ENCODE data around the gene ROBO2.

The ROBO2 gene

DNA sequence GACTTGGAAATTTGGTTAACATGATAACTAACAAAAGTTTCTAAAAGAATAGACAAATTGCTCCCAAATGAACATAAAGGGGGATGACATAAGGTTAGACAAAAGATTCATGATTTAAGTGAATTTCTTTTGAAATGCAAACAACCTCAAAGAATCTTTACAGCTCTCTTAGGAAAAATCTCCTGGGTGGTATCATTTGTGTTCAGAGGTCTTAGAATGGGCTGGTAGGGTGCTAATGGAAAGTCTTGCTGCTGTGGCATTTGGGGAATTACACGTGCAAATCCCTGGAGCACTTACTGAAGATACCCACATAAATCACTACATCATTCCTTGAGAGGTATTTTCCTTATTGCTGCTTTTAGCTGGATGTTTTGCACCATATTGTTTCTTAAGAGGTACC, 14.4 kb upstream of the ROBO2 start:
- H3K4me1 ChIP-seq (ENCODE audit: control extremely low read depth in 1 of 4, control insufficient read depth in 4 of 4, insufficient read depth in 4 of 4, low read length in 3 of 4): no peaks in the 10 kb centered on the region
- no peak overlapping the region for H3K27ac ChIP-seq (ENCODE audit: insufficient read depth in 1 of 2, low read depth in 1 of 2, low read length in 2 of 2, poor library complexity in 1 of 2, severe bottlenecking in 2 of 2)
- no peaks in the 10 kb centered on the region for H3K27me3 ChIP-seq (replicated peaks in 2 of 5; ENCODE audit: control insufficient read depth in 4 of 5, insufficient read depth in 5 of 5, low read length in 4 of 5)
- no CpG with 5 or more reads among the region's 1 CpG for WGBS (ENCODE audit: insufficient coverage)
- ChIA-PET POLR2A (no interaction called here), CTCF (no interaction called here)
- no peak for DNase-seq
- no peak overlapping the region for H3K4me3 ChIP-seq (ENCODE audit: control insufficient read depth in 1 of 7, extremely low read depth in 1 of 7, insufficient read depth in 4 of 7, low read depth in 2 of 7, low read length in 6 of 7)
- no peaks in the 10 kb centered on the region for H3K36me3 ChIP-seq (ENCODE audit: control insufficient read depth in 4 of 4, insufficient read depth in 4 of 4, low read length in 3 of 4)
- no peaks in the 10 kb centered on the region for H3K9me3 ChIP-seq (ENCODE audit: control extremely low read depth in 1 of 5, control insufficient read depth in 4 of 5, insufficient read depth in 2 of 5, low read depth in 1 of 5, low read length in 4 of 5)

GRCh38 chr3:77026904-77027634, 12.8 kb upstream of the ROBO2 start:
- no peaks in the 10 kb centered on the region for H3K9me3 ChIP-seq (ENCODE audit: control extremely low read depth in 1 of 5, control insufficient read depth in 4 of 5, insufficient read depth in 2 of 5, low read depth in 1 of 5, low read length in 4 of 5)
- ChIA-PET CTCF (no interaction called here), POLR2A (no interaction called here)
- no peaks in the 10 kb centered on the region for H3K36me3 ChIP-seq (ENCODE audit: control insufficient read depth in 4 of 4, insufficient read depth in 4 of 4, low read length in 3 of 4)
- DNase-seq: no peak
- WGBS (ENCODE audit: insufficient coverage): 100% methylated on average over 1 of the region's 5 CpGs
- H3K27ac ChIP-seq (ENCODE audit: insufficient read depth in 1 of 2, low read depth in 1 of 2, low read length in 2 of 2, poor library complexity in 1 of 2, severe bottlenecking in 2 of 2): no peak overlapping the region
- H3K4me1 ChIP-seq (ENCODE audit: control extremely low read depth in 1 of 4, control insufficient read depth in 4 of 4, insufficient read depth in 4 of 4, low read length in 3 of 4): no peaks in the 10 kb centered on the region
- H3K27me3 ChIP-seq (replicated peaks in 2 of 5; ENCODE audit: control insufficient read depth in 4 of 5, insufficient read depth in 5 of 5, low read length in 4 of 5): peaks cover 0 to 2% (median 0%) of the 10 kb centered on the region in 5 experiments
- no peak overlapping the region for H3K4me3 ChIP-seq (ENCODE audit: control insufficient read depth in 1 of 7, extremely low read depth in 1 of 7, insufficient read depth in 4 of 7, low read depth in 2 of 7, low read length in 6 of 7)

DNA sequence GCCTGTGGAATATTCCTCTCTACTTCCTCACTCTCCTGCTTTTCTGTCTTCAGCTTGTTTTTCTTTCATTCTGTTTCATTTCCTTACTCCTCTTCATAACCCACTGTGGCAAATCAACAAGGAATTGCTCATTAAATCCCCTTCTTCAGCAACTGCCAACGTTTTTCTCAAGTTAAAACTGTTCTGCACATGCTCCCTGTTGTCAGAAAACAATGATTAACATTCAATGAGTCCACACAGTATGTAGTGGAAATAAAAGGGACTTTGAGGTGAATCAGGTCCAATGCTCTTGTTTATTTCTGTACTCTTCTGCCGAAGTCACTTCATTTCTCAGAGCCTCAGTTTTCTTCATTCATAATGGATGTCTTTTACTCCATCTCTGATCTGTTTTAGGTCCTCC, 11.9 kb upstream of the ROBO2 start:
- H3K4me3 ChIP-seq (ENCODE audit: control insufficient read depth in 1 of 7, extremely low read depth in 1 of 7, insufficient read depth in 4 of 7, low read depth in 2 of 7, low read length in 6 of 7): no peak overlapping the region
- POLR2A ChIA-PET: no interaction called here
- H3K9me3 ChIP-seq (ENCODE audit: control extremely low read depth in 1 of 5, control insufficient read depth in 4 of 5, insufficient read depth in 2 of 5, low read depth in 1 of 5, low read length in 4 of 5): no peaks in the 10 kb centered on the region
- H3K27ac ChIP-seq (ENCODE audit: insufficient read depth in 1 of 2, low read depth in 1 of 2, low read length in 2 of 2, poor library complexity in 1 of 2, severe bottlenecking in 2 of 2): no peak overlapping the region
- WGBS (ENCODE audit: insufficient coverage): no CpG with 5 or more reads among the region's 2 CpGs
- H3K27me3 ChIP-seq (replicated peaks in 2 of 5; ENCODE audit: control insufficient read depth in 4 of 5, insufficient read depth in 5 of 5, low read length in 4 of 5): peaks cover 0 to 3% (median 0%) of the 10 kb centered on the region in 5 experiments
- no peaks in the 10 kb centered on the region for H3K4me1 ChIP-seq (ENCODE audit: control extremely low read depth in 1 of 4, control insufficient read depth in 4 of 4, insufficient read depth in 4 of 4, low read length in 3 of 4)
- CTCF ChIA-PET: no interaction called here
- DNase-seq: no peak
- no peaks in the 10 kb centered on the region for H3K36me3 ChIP-seq (ENCODE audit: control insufficient read depth in 4 of 4, insufficient read depth in 4 of 4, low read length in 3 of 4)

DNA sequence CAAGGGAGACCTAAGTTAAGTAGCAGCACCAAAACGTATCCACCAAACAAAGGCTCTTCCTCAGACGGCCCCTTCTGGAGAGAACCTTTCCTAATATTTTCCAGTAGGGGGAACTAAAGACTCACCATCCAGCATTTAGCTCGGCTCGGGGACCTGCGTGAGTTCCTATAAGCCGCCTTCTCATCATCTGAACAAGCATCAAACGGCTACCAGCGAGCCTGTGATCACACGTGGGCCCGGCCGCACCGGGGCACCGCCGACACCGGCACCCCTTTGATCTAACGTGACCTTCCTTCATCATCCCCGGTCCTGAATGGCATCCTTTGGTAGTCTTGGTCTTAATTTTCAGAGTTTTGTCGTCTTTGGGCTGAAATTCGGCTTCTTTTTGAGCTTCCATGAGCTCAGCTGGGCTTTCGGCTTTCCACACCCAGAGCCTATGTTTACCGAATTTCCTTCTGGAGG, 1.4 kb upstream of the ROBO2 start:
- Histone ChIP-seq H3K27ac (ENCODE audit: insufficient read depth in 1 of 2, low read depth in 1 of 2, low read length in 2 of 2, poor library complexity in 1 of 2, severe bottlenecking in 2 of 2) (no peak overlapping the region), H3K36me3 (ENCODE audit: control insufficient read depth in 4 of 4, insufficient read depth in 4 of 4, low read length in 3 of 4) (no peaks in the 10 kb centered on the region), H3K9me3 (ENCODE audit: control extremely low read depth in 1 of 5, control insufficient read depth in 4 of 5, insufficient read depth in 2 of 5, low read depth in 1 of 5, low read length in 4 of 5) (no peaks in the 10 kb centered on the region), H3K4me1 (ENCODE audit: control extremely low read depth in 1 of 4, control insufficient read depth in 4 of 4, insufficient read depth in 4 of 4, low read length in 3 of 4) (peaks cover 0 to 15% (median 7%) of the 10 kb centered on the region in 4 experiments), H3K27me3 (replicated peaks in 2 of 5; ENCODE audit: control insufficient read depth in 4 of 5, insufficient read depth in 5 of 5, low read length in 4 of 5) (peaks cover 13 to 66% (median 32%) of the 10 kb centered on the region in 5 experiments), H3K4me3 (ENCODE audit: control insufficient read depth in 1 of 7, extremely low read depth in 1 of 7, insufficient read depth in 4 of 7, low read depth in 2 of 7, low read length in 6 of 7) (peak overlapping the region in 2 of 7 experiments; percentile 0 to 42)
- peak; percentile 63 to 82 (median 77) for DNase-seq
- ChIA-PET CTCF (interaction anchor here (0.7 to 2.4 kb wide), 2 partner anchors 218 to 220 kb away, joined by 3 to 12 read pairs; no protein-coding TSS in a partner anchor), POLR2A (interaction anchor here (0.7 kb wide), 1 partner anchor 1993 kb away, joined by 3 read pairs; no protein-coding TSS in a partner anchor)
- WGBS (ENCODE audit: insufficient coverage): 1% methylated on average over 12 of the region's 21 CpGs

DNA sequence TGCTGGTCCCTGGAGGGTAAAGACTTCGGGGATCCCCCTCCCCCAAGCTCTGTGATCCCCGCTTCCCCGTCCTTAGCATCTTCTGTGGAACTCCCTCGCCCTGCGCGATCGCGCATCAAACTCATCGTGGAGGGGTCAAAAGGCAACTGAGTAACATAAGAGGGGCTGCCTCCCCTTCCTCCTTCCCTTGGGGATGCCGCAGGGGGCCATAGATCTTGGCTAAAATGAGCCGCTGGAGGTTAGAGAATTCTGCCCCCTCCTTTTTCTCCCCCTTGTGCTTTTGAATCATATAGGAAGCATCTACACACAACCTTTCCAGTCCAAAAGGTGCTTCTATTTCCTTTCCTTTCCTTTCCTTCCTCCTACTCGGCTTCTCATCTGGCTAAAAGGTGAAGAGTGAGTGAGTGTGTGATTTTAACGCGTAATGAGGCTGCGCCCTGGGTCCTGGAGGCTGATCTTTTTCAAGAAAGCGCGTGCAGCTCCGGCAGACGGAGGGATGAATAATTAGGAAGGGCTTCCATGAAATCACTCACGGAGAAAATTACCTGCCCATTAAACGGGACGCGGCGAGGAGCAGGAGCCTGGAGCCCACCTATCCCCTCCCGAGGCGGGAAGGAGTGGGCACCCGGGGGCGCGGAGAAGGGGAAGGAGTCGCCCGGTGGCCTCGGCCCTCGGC, 831 bp upstream of the ROBO2 start:
- POLR2A ChIA-PET: interaction anchor here (0.7 kb wide), 1 partner anchor 1993 kb away, joined by 3 read pairs; no protein-coding TSS in a partner anchor
- Histone ChIP-seq H3K9me3 (ENCODE audit: control extremely low read depth in 1 of 5, control insufficient read depth in 4 of 5, insufficient read depth in 2 of 5, low read depth in 1 of 5, low read length in 4 of 5) (no peaks in the 10 kb centered on the region), H3K27ac (ENCODE audit: insufficient read depth in 1 of 2, low read depth in 1 of 2, low read length in 2 of 2, poor library complexity in 1 of 2, severe bottlenecking in 2 of 2) (no peak overlapping the region), H3K4me3 (ENCODE audit: control insufficient read depth in 1 of 7, extremely low read depth in 1 of 7, insufficient read depth in 4 of 7, low read depth in 2 of 7, low read length in 6 of 7) (peak overlapping the region in 4 of 7 experiments; percentile 19 to 48 (median 43)), H3K27me3 (replicated peaks in 2 of 5; ENCODE audit: control insufficient read depth in 4 of 5, insufficient read depth in 5 of 5, low read length in 4 of 5) (peaks cover 13 to 66% (median 32%) of the 10 kb centered on the region in 5 experiments), H3K4me1 (ENCODE audit: control extremely low read depth in 1 of 4, control insufficient read depth in 4 of 4, insufficient read depth in 4 of 4, low read length in 3 of 4) (peaks cover 0 to 15% (median 7%) of the 10 kb centered on the region in 4 experiments), H3K36me3 (ENCODE audit: control insufficient read depth in 4 of 4, insufficient read depth in 4 of 4, low read length in 3 of 4) (no peaks in the 10 kb centered on the region)
- CTCF ChIA-PET: interaction anchor here (0.7 to 2.4 kb wide), 2 partner anchors 218 to 220 kb away, joined by 3 to 12 read pairs; no protein-coding TSS in a partner anchor
- 1% methylated on average over 30 of the region's 33 CpGs for WGBS (ENCODE audit: insufficient coverage)
- peak in 2 of 3 donors; percentile 2 to 7 for DNase-seq

DNA sequence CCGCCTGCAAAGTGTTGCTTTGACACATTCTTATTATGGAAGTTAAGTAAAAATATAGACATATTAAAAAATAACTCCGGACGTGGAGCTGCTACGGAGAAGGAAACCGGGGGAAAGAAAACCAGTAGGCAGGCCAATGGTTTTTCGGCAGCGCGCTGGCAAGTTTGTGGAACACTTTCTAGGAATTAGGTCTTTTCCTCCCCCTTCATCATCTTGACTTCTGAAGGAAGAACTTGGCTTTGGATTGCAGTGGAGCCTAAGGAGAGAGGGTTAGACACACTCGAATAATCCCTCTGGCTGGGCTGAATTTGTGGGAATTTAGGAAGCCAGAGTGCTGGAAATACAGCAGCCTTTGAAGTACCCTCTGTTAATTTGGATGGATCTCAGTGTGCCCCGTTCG, 317 bp downstream of the ROBO2 start:
- CTCF ChIA-PET: no interaction called here
- no peak overlapping the region for H3K27ac ChIP-seq (ENCODE audit: insufficient read depth in 1 of 2, low read depth in 1 of 2, low read length in 2 of 2, poor library complexity in 1 of 2, severe bottlenecking in 2 of 2)
- POLR2A ChIA-PET: no interaction called here

More for the DNA sequence above, 317 bp downstream of the ROBO2 start:
- H3K9me3 ChIP-seq (ENCODE audit: control extremely low read depth in 1 of 5, control insufficient read depth in 4 of 5, insufficient read depth in 2 of 5, low read depth in 1 of 5, low read length in 4 of 5): no peaks in the 10 kb centered on the region
- peaks cover 11 to 66% (median 30%) of the 10 kb centered on the region in 5 experiments for H3K27me3 ChIP-seq (replicated peaks in 2 of 5; ENCODE audit: control insufficient read depth in 4 of 5, insufficient read depth in 5 of 5, low read length in 4 of 5)
- 0% methylated on average over 5 of the region's 11 CpGs for WGBS (ENCODE audit: insufficient coverage)
- H3K36me3 ChIP-seq (ENCODE audit: control insufficient read depth in 4 of 4, insufficient read depth in 4 of 4, low read length in 3 of 4): no peaks in the 10 kb centered on the region
- peak in 1 of 3 donors; percentile 1 for DNase-seq
- H3K4me1 ChIP-seq (ENCODE audit: control extremely low read depth in 1 of 4, control insufficient read depth in 4 of 4, insufficient read depth in 4 of 4, low read length in 3 of 4): peaks cover 0 to 15% (median 7%) of the 10 kb centered on the region in 4 experiments
- no peak overlapping the region for H3K4me3 ChIP-seq (ENCODE audit: control insufficient read depth in 1 of 7, extremely low read depth in 1 of 7, insufficient read depth in 4 of 7, low read depth in 2 of 7, low read length in 6 of 7)

Measured in common myeloid progenitor, CD34-positive (primary cell).